Vagina (tissue), 2 donors: ENCODE measurements around the gene PASK.

Source experiments
- CTCF ChIP-seq, 3 experiments: fragments of 450-650 bp in 2 of 3; fragments of 200-600 bp in 1 of 3; sonication (generic) in 1 of 3; IDR thresholded peaks; one replicate each; pipeline ENCODE4 v1.5.1; 2017 to 2019; ENCODE audit warnings: antibody characterized with exemption in 3 of 3, mild to moderate bottlenecking in 2 of 3, moderate library complexity in 2 of 3
- POLR2A ChIP-seq, 2 donors: fragments of 450-650 bp; IDR thresholded peaks; one replicate each; pipeline ENCODE4 v1.6.1; 2017; ENCODE audit warnings: antibody characterized with exemption in 2 of 2, mild to moderate bottlenecking in 2 of 2, moderate library complexity in 2 of 2

GRCh38 chr2:241148891-241149674, at the start of gene PASK:
- TF ChIP-seq CTCF (IDR thresholded peaks at IDR 0.05) (no peak), POLR2A (IDR thresholded peaks at IDR 0.05) (no peak)
